ENCODE data around the gene SLC26A9.

Gene SLC26A9

GRCh38 chr1:205940710-205941109 is 2.5 kb downstream of the SLC26A9 start:
- TF ChIP-seq TAF1 (IDR thresholded peaks at IDR 0.05; ENCODE audit: borderline replicate concordance, insufficient read depth, low read length) = no peak
- TF ChIP-seq SIN3A (IDR thresholded peaks at IDR 0.05; ENCODE audit: borderline replicate concordance, insufficient read depth, low read length) = no peak
- TF ChIP-seq FOXP2 (optimal IDR thresholded peaks at IDR 0.05; ENCODE audit: borderline replicate concordance, extremely low read depth, extremely low read length, insufficient read depth) = no peak
- no peak for TF ChIP-seq POLR2AphosphoS5 (IDR thresholded peaks at IDR 0.05; ENCODE audit: low read depth, low read length)
- TF ChIP-seq, protein P1, sequence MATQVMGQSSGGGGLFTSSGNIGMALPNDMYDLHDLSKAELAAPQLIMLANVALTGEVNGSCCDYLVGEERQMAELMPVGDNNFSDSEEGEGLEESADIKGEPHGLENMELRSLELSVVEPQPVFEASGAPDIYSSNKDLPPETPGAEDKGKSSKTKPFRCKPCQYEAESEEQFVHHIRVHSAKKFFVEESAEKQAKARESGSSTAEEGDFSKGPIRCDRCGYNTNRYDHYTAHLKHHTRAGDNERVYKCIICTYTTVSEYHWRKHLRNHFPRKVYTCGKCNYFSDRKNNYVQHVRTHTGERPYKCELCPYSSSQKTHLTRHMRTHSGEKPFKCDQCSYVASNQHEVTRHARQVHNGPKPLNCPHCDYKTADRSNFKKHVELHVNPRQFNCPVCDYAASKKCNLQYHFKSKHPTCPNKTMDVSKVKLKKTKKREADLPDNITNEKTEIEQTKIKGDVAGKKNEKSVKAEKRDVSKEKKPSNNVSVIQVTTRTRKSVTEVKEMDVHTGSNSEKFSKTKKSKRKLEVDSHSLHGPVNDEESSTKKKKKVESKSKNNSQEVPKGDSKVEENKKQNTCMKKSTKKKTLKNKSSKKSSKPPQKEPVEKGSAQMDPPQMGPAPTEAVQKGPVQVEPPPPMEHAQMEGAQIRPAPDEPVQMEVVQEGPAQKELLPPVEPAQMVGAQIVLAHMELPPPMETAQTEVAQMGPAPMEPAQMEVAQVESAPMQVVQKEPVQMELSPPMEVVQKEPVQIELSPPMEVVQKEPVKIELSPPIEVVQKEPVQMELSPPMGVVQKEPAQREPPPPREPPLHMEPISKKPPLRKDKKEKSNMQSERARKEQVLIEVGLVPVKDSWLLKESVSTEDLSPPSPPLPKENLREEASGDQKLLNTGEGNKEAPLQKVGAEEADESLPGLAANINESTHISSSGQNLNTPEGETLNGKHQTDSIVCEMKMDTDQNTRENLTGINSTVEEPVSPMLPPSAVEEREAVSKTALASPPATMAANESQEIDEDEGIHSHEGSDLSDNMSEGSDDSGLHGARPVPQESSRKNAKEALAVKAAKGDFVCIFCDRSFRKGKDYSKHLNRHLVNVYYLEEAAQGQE (IDR thresholded peaks at IDR 0.05; ENCODE audit: insufficient read depth in 1 of 2, low read depth in 2 of 2, low read length in 2 of 2) = no peak

GRCh38 chr1:205939690-205940330 is 3.4 kb downstream of the SLC26A9 start:
- TF ChIP-seq TAF1 (IDR thresholded peaks at IDR 0.05; ENCODE audit: borderline replicate concordance, insufficient read depth, low read length) = no peak
- TF ChIP-seq SIN3A (IDR thresholded peaks at IDR 0.05; ENCODE audit: borderline replicate concordance, insufficient read depth, low read length) = no peak
- TF ChIP-seq POLR2AphosphoS5 (IDR thresholded peaks at IDR 0.05; ENCODE audit: low read depth, low read length) = no peak
- TF ChIP-seq, protein P1 (IDR thresholded peaks at IDR 0.05; ENCODE audit: insufficient read depth in 1 of 2, low read depth in 2 of 2, low read length in 2 of 2) = no peak
- TF ChIP-seq FOXP2 (optimal IDR thresholded peaks at IDR 0.05; ENCODE audit: borderline replicate concordance, extremely low read depth, extremely low read length, insufficient read depth) = no peak

GRCh38 chr1:205938682-205939081 is 4.6 kb downstream of the SLC26A9 start:
- TF ChIP-seq SIN3A (IDR thresholded peaks at IDR 0.05; ENCODE audit: borderline replicate concordance, insufficient read depth, low read length) = no peak
- TF ChIP-seq FOXP2 (optimal IDR thresholded peaks at IDR 0.05; ENCODE audit: borderline replicate concordance, extremely low read depth, extremely low read length, insufficient read depth) = no peak
- TF ChIP-seq, protein P1 (IDR thresholded peaks at IDR 0.05; ENCODE audit: insufficient read depth in 1 of 2, low read depth in 2 of 2, low read length in 2 of 2) = no peak
- TF ChIP-seq TAF1 (IDR thresholded peaks at IDR 0.05; ENCODE audit: borderline replicate concordance, insufficient read depth, low read length) = no peak
- TF ChIP-seq POLR2AphosphoS5 (IDR thresholded peaks at IDR 0.05; ENCODE audit: low read depth, low read length) = no peak

DNA sequence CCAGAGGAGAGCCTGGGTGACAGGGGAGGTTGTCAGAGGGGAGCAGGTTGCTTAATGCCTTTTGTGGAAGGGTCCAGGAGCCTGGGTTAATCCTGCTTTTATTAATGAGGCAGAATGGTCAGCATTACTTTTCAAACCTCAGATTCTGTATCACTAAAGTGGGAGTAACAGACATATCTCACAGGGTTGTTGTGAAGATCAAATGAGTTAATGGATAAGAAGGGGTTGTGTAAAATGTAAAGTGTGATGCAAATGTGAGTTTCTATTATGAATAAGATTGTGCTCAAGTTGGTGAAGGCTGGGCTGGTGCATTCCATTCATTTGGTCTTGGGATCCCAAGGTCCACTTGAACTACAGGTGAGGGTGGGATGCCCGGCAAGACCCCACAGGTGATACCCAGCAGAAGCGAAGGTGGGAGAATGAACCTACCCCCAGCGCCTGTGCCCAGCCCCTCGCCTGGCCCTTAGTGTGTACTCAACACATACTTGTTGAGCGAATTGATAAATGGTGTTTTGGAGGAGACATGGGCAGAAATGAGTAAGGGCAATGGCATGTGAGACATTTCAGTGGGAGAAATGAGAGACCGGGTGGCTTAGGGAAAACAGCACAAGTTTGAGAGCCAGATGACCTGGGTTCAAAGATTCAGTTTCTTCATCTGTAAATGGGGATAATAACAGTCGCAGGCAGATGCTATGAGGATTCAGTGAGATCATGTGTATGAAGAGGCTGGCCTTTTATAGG is 6.2 kb downstream of the SLC26A9 start:
- no peak for TF ChIP-seq SIN3A (IDR thresholded peaks at IDR 0.05; ENCODE audit: borderline replicate concordance, insufficient read depth, low read length)
- TF ChIP-seq, protein P1 (IDR thresholded peaks at IDR 0.05; ENCODE audit: insufficient read depth in 1 of 2, low read depth in 2 of 2, low read length in 2 of 2) = no peak
- TF ChIP-seq POLR2AphosphoS5 (IDR thresholded peaks at IDR 0.05; ENCODE audit: low read depth, low read length) = no peak
- TF ChIP-seq TAF1 (IDR thresholded peaks at IDR 0.05; ENCODE audit: borderline replicate concordance, insufficient read depth, low read length) = no peak
- no peak for TF ChIP-seq FOXP2 (optimal IDR thresholded peaks at IDR 0.05; ENCODE audit: borderline replicate concordance, extremely low read depth, extremely low read length, insufficient read depth)

All from PFSK-1 (cell line).